ENCODE data around the gene FADS1.

FADS1 gene

DNA sequence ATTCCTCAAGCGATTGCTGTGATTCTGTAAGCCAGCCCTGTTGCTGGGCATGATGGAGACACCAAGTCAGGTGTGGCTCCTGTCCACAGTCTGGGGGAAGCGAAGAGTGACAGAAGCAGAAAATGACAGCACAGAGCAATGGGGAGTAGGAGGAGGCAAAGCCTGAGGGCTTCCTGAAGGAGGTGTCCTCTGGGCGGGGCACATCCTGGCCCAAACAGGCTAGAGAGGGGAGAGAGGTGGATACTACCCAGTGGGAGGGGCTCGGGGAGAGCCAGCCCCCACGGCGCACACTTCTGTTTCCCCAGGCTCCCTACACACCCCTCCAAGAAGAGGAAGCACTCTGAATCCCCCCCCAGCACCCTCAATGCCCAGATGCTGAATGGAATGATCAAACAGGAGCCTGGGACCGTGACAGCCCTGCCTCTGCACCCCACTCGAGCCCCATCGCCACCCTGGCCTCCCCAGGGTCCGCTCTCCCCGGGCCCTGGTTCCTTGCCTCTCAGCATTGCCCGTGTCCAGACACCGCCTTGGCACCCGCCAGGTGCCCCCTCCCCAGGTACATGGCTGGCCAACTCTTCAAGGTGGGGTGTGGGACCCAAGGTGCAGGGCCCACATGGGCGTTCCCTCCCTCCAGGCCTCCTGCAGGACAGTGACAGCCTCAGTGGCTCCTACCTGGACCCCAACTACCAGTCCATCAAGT, 45.5 kb downstream of the FADS1 start:
- DNase-seq, result no peak
- in situ Hi-C loops (cut with HindIII; ENCODE audit: low pct_ligation_motif_present, low pct_unique_long_range_greater_than_20kb, low sequenced_read_pairs), result no loop called here

DNA sequence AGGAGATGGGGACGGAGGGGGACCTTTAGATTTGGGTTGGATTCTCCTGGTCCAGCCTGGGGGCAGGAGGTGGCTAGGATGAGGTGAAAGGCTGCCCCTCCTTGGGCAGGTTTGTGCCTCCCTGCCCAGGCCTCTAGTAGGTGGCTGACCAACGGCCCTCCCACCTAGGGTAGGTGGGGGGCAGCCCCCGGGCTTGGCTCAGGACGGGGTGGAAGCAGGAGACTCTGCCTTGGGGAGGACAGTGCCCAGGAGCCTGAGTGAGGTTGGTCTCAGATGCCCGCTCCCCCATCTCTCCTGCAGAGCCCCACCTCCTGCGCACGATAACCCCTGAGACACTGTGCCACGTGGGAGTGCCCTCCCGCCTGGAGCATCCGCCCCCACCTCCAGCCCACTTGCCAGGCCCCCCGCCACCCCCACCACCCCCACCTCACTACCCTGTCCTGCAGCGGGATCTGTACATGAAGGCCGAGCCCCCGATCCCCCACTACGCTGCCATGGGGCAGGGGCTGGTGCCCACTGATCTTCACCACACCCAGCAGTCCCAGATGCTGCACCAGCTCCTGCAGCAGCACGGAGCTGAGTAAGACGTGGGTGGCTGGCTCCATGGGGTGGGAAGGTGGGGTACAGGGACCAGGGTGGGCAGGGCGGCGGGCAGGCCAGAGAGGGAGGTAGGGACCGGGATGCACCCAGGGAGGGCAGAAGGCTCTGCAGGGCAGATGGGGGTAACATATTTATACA, 46.7 kb downstream of the FADS1 start:
- DNase-seq, result no peak
- in situ Hi-C loops (cut with HindIII; ENCODE audit: low pct_ligation_motif_present, low pct_unique_long_range_greater_than_20kb, low sequenced_read_pairs), result no loop called here

DNA sequence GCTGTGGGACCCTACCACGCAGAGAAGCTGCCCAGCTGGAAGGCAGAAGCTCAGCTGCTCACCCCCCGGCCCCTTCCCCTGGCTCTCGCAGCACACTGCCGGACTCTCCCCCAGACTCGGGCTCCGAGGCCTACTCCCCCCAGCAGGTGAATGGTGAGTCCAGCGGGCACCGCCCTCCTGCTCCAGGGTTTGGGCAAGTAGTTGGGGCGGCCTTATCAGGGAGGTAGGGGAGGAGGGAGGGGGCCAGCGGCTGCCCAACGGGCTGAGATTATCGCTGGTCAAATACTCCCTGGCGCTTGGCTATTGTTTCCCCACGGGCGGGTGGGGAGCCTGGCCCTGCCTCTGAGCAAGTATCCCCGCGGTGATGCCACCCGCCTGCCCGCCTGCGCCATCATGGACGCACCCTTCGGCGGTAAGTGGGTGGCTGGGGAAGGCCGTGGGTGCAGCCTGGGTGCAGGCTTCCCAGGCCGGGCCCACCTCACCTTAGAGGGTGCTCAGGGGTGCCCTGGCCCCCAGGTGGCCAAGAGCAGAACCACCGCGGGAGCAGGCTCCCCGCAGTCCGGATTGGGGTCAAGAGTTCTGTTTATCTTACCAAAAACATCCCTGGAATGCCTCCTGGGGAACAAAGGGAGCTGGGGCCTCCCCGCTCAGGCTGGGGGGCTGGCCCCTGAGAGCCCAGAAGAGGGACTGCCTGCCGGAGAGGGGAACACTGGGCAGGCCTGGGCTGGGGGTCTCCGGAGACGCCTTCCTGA, 47.5 kb downstream of the FADS1 start:
- no peak for DNase-seq
- in situ Hi-C loops (cut with HindIII; ENCODE audit: low pct_ligation_motif_present, low pct_unique_long_range_greater_than_20kb, low sequenced_read_pairs), result no loop called here

- in situ Hi-C loops (cut with HindIII; ENCODE audit: low pct_ligation_motif_present, low pct_unique_long_range_greater_than_20kb, low sequenced_read_pairs), result no loop called here
- DNase-seq, result no peak
Observed at GRCh38 chr11:61768376-61769076, 48.3 kb downstream of the FADS1 start.

DNA sequence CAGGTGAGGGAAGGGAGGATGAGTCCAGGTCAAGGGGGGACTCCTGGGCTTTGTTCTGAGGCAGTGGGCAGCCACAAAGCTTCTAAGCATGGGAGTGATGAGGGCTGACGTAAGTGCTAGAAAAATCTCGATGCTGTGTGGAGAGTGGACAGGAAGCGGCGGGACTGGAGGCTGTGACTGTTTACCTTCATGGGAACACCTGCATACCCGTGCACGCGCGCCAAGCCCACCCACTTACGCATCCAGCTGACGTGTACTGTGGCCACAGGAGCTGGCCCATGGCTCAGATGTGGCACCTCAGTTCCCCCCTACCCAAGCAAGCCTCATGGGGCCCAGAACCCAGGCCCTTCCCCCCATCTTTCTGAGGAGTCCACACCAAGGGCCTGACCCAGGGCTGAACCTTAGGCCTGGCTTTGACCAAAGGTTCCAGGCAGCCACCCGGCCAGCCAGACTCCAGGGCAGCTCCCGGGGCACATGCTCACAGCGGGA, 50.4 kb downstream of the FADS1 start:
- DNase-seq, result no peak

GRCh38 chr11:61765550-61766253, 51.1 kb downstream of the FADS1 start:
- in situ Hi-C loops (cut with HindIII; ENCODE audit: low pct_ligation_motif_present, low pct_unique_long_range_greater_than_20kb, low sequenced_read_pairs), result no loop called here
- no peak for DNase-seq

More for the DNA sequence above, 50.4 kb downstream of the FADS1 start:
- in situ Hi-C loops (cut with HindIII; ENCODE audit: low pct_ligation_motif_present, low pct_unique_long_range_greater_than_20kb, low sequenced_read_pairs), result no loop called here

DNA sequence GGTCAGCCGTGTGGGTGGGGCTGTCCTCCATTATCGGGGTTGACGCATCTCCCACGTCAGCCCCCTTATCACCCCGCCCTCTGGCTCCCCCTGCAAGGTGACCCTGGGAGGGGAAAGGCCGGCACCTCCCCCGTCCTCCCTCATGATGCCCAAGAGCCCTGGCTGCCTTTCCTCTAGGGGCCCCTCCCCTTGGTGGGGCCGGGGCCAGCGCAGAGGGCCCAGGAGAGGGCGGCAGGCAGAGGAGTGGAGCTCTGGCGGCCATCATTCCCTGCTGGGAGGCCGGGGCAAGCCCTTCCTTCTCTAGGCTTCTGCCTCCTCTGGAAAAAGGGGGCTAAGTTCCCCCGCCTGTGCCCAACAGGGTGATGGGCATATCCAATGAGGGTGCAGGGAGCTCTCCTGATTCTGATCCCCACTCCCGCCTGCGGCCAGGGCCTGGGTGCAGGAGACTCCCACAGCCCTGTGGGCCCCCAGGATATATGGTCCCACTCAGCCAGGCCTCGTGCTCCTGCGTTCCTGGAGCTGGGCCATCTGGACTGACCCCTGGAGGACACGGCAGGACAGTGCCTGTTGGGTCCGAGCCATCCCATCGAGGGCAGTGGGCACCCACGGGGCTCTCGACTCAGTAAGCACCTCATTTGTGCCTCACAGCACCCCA, 52.1 kb downstream of the FADS1 start:
- in situ Hi-C loops (cut with HindIII; ENCODE audit: low pct_ligation_motif_present, low pct_unique_long_range_greater_than_20kb, low sequenced_read_pairs), result no loop called here
- DNase-seq, result no peak

DNA sequence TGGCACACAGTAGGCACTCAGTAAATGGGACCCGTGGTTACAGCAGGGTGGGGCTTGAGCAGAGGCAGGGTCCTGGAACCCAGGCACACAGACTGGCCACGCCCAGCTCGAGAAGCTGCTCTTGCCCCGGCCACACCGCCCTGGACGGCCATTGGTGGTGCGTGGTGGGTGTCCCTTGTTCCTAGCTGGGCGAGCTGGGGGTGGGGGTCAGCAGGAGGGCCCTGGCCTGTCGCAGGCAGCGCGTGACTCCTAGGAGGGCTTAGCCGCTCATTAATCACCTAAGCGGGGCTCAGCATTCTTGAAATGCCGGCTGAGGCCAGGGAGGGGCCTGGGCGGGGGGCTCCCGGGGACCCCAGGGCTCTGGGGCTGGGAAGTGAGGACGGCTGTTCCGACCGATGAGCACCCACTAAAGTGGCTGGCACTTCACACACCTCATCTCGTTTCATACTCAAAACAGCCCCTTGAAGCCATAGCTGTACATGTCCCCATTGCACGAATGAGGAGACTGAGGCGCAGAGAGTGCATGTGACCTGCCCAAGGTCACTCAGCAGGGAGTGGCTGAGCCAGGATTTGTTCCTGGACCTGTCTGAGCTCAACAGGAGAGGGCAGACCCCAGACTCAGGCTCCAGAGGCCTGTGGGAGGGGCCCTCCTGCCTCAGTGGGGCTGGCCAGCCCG, 52.7 kb downstream of the FADS1 start:
- DNase-seq, result no peak
- in situ Hi-C loops (cut with HindIII; ENCODE audit: low pct_ligation_motif_present, low pct_unique_long_range_greater_than_20kb, low sequenced_read_pairs), result no loop called here

DNA sequence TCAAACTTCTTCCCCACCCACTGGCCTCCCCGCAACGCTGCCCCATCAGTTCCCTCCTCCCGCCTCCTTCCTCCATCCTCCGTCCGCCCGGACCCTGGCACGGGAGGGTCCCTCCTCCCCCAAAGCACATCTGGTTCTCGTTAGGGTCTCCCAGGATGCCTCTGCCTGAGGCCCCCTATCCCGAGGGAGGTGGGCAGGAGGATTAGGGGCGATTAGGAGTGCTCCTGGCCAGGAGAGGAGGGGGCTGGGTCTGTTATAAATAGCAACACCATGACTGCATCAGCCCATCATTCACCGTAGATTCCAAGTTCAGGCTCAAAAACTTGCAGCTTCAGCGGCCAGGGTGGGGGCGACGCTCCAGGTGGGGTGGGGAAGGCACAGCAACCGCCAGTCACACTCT, 54.0 kb downstream of the FADS1 start:
- no peak for DNase-seq
- in situ Hi-C loops (cut with HindIII; ENCODE audit: low pct_ligation_motif_present, low pct_unique_long_range_greater_than_20kb, low sequenced_read_pairs), result no loop called here

GRCh38 chr11:61762223-61762615, 54.6 kb downstream of the FADS1 start:
- in situ Hi-C loops (cut with HindIII; ENCODE audit: low pct_ligation_motif_present, low pct_unique_long_range_greater_than_20kb, low sequenced_read_pairs), result no loop called here
- no peak for DNase-seq

- in situ Hi-C loops (cut with HindIII; ENCODE audit: low pct_ligation_motif_present, low pct_unique_long_range_greater_than_20kb, low sequenced_read_pairs), result no loop called here
- DNase-seq, result no peak
Observed at GRCh38 chr11:61761440-61762222, 55.2 kb downstream of the FADS1 start.

GRCh38 chr11:61760946-61761345, 55.9 kb downstream of the FADS1 start:
- DNase-seq, result no peak
- in situ Hi-C loops (cut with HindIII; ENCODE audit: low pct_ligation_motif_present, low pct_unique_long_range_greater_than_20kb, low sequenced_read_pairs), result no loop called here

DNA sequence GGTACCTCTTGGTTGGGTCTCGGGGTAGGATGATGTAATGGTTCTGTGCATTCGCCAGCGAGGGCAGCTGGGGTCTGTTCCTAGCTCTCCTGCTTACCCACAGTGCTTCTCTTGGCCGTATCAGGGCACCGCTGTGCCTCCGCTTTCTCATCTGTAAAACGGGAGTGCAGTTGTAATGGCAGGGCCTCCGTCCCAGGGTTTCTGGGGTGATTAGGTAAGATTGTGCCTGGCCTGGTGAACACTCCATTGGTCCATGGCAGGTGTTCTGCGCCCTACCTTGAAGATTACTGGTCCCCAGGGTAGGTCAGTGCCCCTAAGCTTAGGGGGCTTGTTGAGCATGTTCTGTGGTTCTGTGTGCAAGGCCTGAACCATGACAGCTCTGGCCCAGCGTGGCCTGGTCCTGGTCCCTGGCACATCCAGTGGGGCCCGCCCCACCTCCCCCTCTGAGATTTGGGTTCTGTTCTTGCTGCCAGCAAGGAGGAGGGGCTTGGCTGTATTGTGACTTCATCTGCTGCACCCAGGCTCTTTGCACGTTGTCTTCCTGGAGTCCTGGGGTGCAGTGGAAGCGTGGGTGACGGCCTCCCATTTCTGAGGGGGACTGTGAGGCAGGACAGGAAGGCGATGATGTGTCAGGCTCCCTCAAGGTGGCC, 59.5 kb downstream of the FADS1 start:
- in situ Hi-C loops (cut with HindIII; ENCODE audit: low pct_ligation_motif_present, low pct_unique_long_range_greater_than_20kb, low sequenced_read_pairs), result no loop called here
- no peak for DNase-seq

DNA sequence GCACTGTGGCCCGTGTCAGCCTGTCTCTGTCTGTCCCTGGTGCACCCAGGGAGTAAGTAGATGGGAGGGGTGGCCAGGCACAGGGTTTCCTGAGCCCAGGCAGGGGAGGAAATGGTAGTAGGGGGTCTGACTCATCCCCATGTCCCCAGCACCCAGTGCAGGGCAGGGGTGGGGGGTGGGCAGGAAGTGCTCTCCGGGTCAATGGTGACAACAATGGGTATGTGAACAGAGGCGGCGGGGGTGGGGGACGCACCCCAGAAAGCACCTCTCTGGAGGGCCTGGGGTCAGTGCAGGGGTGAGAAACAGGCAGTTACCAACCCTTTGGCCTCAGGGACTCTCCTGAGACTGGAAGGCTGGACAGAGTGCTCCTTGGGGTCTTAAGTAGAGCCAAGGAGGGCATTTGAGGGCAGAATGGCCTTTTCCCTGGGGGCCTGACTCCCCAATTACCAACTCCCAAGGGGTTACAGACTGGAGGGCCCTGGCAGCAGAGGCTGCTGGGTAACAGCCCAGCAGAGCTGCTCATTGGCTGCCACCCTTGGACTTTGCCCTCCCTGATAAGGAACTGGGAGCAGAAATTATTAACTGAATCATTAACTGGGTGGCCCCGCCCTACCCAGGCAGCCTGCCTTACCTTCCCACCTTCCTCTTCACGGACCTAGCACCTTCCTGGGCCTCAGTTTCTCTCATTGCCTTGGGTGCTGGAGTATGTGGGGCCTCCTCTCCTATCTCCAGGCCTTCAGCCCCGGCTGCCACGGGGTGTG, 60.2 kb downstream of the FADS1 start:
- peak; percentile 82 for DNase-seq

DNA sequence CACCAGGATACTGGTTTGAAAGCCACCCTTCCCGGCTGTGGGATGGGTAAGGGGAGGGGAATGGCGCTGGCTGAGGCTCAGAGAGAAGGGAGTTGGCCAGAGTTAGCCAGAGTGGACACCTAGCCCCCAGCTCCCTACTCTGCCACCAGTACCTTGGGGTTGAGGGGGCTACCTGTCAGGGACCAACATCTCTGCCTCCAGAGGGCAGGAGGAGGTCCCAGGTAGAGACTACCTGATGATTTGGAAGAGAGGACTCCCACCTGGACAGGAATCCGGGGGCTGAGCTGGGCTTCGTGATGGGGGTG, 60.7 kb downstream of the FADS1 start:
- DNase-seq, result no peak
- in situ Hi-C loops (cut with HindIII; ENCODE audit: low pct_ligation_motif_present, low pct_unique_long_range_greater_than_20kb, low sequenced_read_pairs), result no loop called here

More for the DNA sequence above, 60.2 kb downstream of the FADS1 start:
- in situ Hi-C loops (cut with HindIII; ENCODE audit: low pct_ligation_motif_present, low pct_unique_long_range_greater_than_20kb, low sequenced_read_pairs), result no loop called here

Data from ACHN (cell line).